Subcutaneous abdominal adipose tissue (tissue), 5 donors: ENCODE measurements around the gene ZBTB48.

Experiments
- H3K27ac ChIP-seq: one replicate; pipeline ENCODE4 v1.7.0; 2013; ENCODE audit warnings: low read depth, mild to moderate bottlenecking, inconsistent platforms, low read length, moderate library complexity
- H3K27me3 ChIP-seq, 5 donors: one replicate each; pipeline ENCODE4 v1.7.0; 2013; ENCODE audit warnings: low read length in 5 of 5, inconsistent platforms in 1 of 5; ENCODE audit not compliant: control insufficient read depth in 5 of 5, insufficient read depth in 4 of 5
- H3K36me3 ChIP-seq, 5 donors: one replicate each; pipeline ENCODE4 v1.7.0; 2013; ENCODE audit warnings: low read length in 5 of 5; ENCODE audit not compliant: control insufficient read depth in 5 of 5, insufficient read depth in 5 of 5
- H3K4me1 ChIP-seq, 5 donors: one replicate each; pipeline ENCODE4 v1.7.0; 2013; ENCODE audit warnings: low read length in 5 of 5, mild to moderate bottlenecking in 3 of 5, moderate library complexity in 1 of 5; ENCODE audit not compliant: control insufficient read depth in 5 of 5, insufficient read depth in 5 of 5
- H3K4me3 ChIP-seq, 5 donors: one replicate each; pipeline ENCODE4 v1.7.0; 2013; ENCODE audit warnings: low read length in 5 of 5, low read depth in 1 of 5
- H3K9ac ChIP-seq, 5 donors: one replicate each; pipeline ENCODE4 v1.7.0; 2013; ENCODE audit warnings: low read length in 5 of 5, mild to moderate bottlenecking in 4 of 5, moderate library complexity in 3 of 5
- H3K9me3 ChIP-seq, 5 donors: one replicate each; pipeline ENCODE4 v1.7.0; 2013; ENCODE audit warnings: low read length in 5 of 5; ENCODE audit not compliant: control insufficient read depth in 5 of 5
- donor health status: healthy.
- donor health status: healthy.
- donor health status: healthy.
- donor health status: healthy.
- donor health status: healthy.

ZBTB48 gene

GRCh38 chr1:6579374-6580118, at the start of gene ZBTB48:
Gene ZBTB48, plus strand, starts transcription at chr1:6579994. Its CDS starts 616 bp downstream, at chr1:6580610.
- peaks cover 8 to 40% (median 30%) of the 10 kb centered on the region in 5 donors for H3K4me1 ChIP-seq
- H3K4me3 ChIP-seq = peak within 1 kb of the TSS; percentile 69 to 88 (median 81)
- no peaks in the 10 kb centered on the region for H3K9me3 ChIP-seq
- H3K9ac ChIP-seq = peak within 1 kb of the TSS; percentile 73 to 92 (median 84)
- H3K27ac ChIP-seq = peak within 1 kb of the TSS; percentile 84
- H3K36me3 ChIP-seq = no peaks in the 10 kb centered on the region
- H3K27me3 ChIP-seq = peaks cover 0 to 4% (median 0%) of the 10 kb centered on the region in 5 donors

GRCh38 chr1:6530504-6531160, 49.2 kb upstream of the ZBTB48 start:
- Histone ChIP-seq H3K9me3 (no peaks in the 10 kb centered on the region), H3K36me3 (peaks cover 17 to 79% (median 68%) of the 10 kb centered on the region in 5 donors)

GRCh38 chr1:6531996-6532395, 47.8 kb upstream of the ZBTB48 start:
- peaks cover 15 to 73% (median 64%) of the 10 kb centered on the region in 5 donors for H3K36me3 ChIP-seq
- no peaks in the 10 kb centered on the region for H3K9me3 ChIP-seq
- no peak overlapping the region for H3K9ac ChIP-seq
- H3K27me3 ChIP-seq = no peaks in the 10 kb centered on the region
- no peak overlapping the region for H3K4me3 ChIP-seq
- H3K27ac ChIP-seq = no peak overlapping the region
- H3K4me1 ChIP-seq = peaks cover 0 to 6% (median 0%) of the 10 kb centered on the region in 5 donors

More at GRCh38 chr1:6530504-6531160, 49.2 kb upstream of the ZBTB48 start:
- H3K27me3 ChIP-seq = no peaks in the 10 kb centered on the region
- H3K4me3 ChIP-seq = no peak overlapping the region
- no peak overlapping the region for H3K27ac ChIP-seq
- H3K9ac ChIP-seq = no peak overlapping the region
- H3K4me1 ChIP-seq = peaks cover 0 to 6% (median 0%) of the 10 kb centered on the region in 5 donors

- H3K9me3 ChIP-seq = no peaks in the 10 kb centered on the region
- peaks cover 0 to 6% (median 0%) of the 10 kb centered on the region in 5 donors for H3K4me1 ChIP-seq
- H3K27ac ChIP-seq = no peak overlapping the region
- no peak overlapping the region for H3K9ac ChIP-seq
- H3K36me3 ChIP-seq = peaks cover 19 to 56% (median 48%) of the 10 kb centered on the region in 5 donors
- H3K4me3 ChIP-seq = no peak overlapping the region
- H3K27me3 ChIP-seq = no peaks in the 10 kb centered on the region
These were observed 45.5 kb upstream of the ZBTB48 start for GRCh38 chr1:6534248-6534822.

- H3K9me3 ChIP-seq = no peaks in the 10 kb centered on the region
- H3K4me3 ChIP-seq = no peak overlapping the region
- H3K4me1 ChIP-seq = peaks cover 0 to 6% (median 0%) of the 10 kb centered on the region in 5 donors
- no peak overlapping the region for H3K9ac ChIP-seq
- no peaks in the 10 kb centered on the region for H3K27me3 ChIP-seq
- no peak overlapping the region for H3K27ac ChIP-seq
- peaks cover 19 to 53% (median 48%) of the 10 kb centered on the region in 5 donors for H3K36me3 ChIP-seq
These were observed 44.6 kb upstream of the ZBTB48 start for GRCh38 chr1:6535214-6535613.

GRCh38 chr1:6536291-6536690, 43.5 kb upstream of the ZBTB48 start:
- H3K36me3 ChIP-seq = peaks cover 17 to 53% (median 39%) of the 10 kb centered on the region in 5 donors
- H3K27me3 ChIP-seq = no peaks in the 10 kb centered on the region
- peaks cover 0 to 6% (median 0%) of the 10 kb centered on the region in 5 donors for H3K4me1 ChIP-seq
- H3K4me3 ChIP-seq = no peak overlapping the region
- no peak overlapping the region for H3K9ac ChIP-seq
- H3K9me3 ChIP-seq = no peaks in the 10 kb centered on the region
- no peak overlapping the region for H3K27ac ChIP-seq

- Histone ChIP-seq H3K27ac (no peak overlapping the region), H3K9ac (no peak overlapping the region), H3K9me3 (no peaks in the 10 kb centered on the region), H3K4me3 (no peak overlapping the region), H3K4me1 (peaks cover 0 to 6% (median 0%) of the 10 kb centered on the region in 5 donors), H3K27me3 (no peaks in the 10 kb centered on the region), H3K36me3 (peaks cover 4 to 46% (median 20%) of the 10 kb centered on the region in 5 donors)
These were observed 40.8 kb upstream of the ZBTB48 start for GRCh38 chr1:6538956-6539355.

- no peak overlapping the region for H3K4me3 ChIP-seq
- H3K9ac ChIP-seq = no peak overlapping the region
- peaks cover 19 to 84% (median 55%) of the 10 kb centered on the region in 5 donors for H3K36me3 ChIP-seq
- H3K27me3 ChIP-seq = no peaks in the 10 kb centered on the region
- no peak overlapping the region for H3K27ac ChIP-seq
- H3K9me3 ChIP-seq = no peaks in the 10 kb centered on the region
- peaks cover 0 to 31% (median 6%) of the 10 kb centered on the region in 5 donors for H3K4me1 ChIP-seq
These were observed 35.0 kb upstream of the ZBTB48 start for GRCh38 chr1:6544831-6545230.

- Histone ChIP-seq H3K27me3 (no peaks in the 10 kb centered on the region), H3K4me1 (peaks cover 0 to 31% (median 6%) of the 10 kb centered on the region in 5 donors), H3K9me3 (no peaks in the 10 kb centered on the region), H3K4me3 (no peak overlapping the region), H3K36me3 (peaks cover 19 to 88% (median 58%) of the 10 kb centered on the region in 5 donors), H3K9ac (no peak overlapping the region), H3K27ac (no peak overlapping the region)
These were observed 34.3 kb upstream of the ZBTB48 start for GRCh38 chr1:6545276-6546112.
